ELF-1 (cell line): Measurements from ENCODE around the gene FBLN1.
A peak's percentile ranks its signal among the peaks of the same experiment; 100 is the strongest.
"Not testable (repeated sequence)": the region's sequence is repeated elsewhere in the genome, so short reads cannot be mapped to it uniquely, and the experiment has no call there.

ENCODE experiments used
- DNase-seq: peaks from one replicate; pipeline ENCODE4 v3.0.0-alpha.2; 2016; ENCODE audit warnings: low read depth, low spot score

FBLN1 gene

GRCh38 chr22:45476814-45477213 is 25.9 kb upstream of the FBLN1 start:
- no peak for DNase-seq

- no peak for DNase-seq
Measured at GRCh38 chr22:45477366-45478107, 25.1 kb upstream of the FBLN1 start.

- no peak for DNase-seq
Measured at GRCh38 chr22:45478108-45478771, 24.4 kb upstream of the FBLN1 start.

GRCh38 chr22:45480717-45481116 is 22.0 kb upstream of the FBLN1 start:
- no peak for DNase-seq

- no peak for DNase-seq
Measured at GRCh38 chr22:45481661-45482060, 21.0 kb upstream of the FBLN1 start.

GRCh38 chr22:45482169-45482568 is 20.5 kb upstream of the FBLN1 start:
- DNase-seq, result no peak

GRCh38 chr22:45483319-45483718 is 19.4 kb upstream of the FBLN1 start:
- DNase-seq, result peak; percentile 46

GRCh38 chr22:45483918-45484499 is 18.7 kb upstream of the FBLN1 start:
- no peak for DNase-seq

- DNase-seq, result no peak
Measured at GRCh38 chr22:45484742-45485141, 17.9 kb upstream of the FBLN1 start.

GRCh38 chr22:45485261-45485660 is 17.4 kb upstream of the FBLN1 start:
- no peak for DNase-seq

GRCh38 chr22:45488764-45489370 is 13.8 kb upstream of the FBLN1 start:
- no peak for DNase-seq

GRCh38 chr22:45490836-45491235 is 11.8 kb upstream of the FBLN1 start:
- DNase-seq, result no peak

- no peak for DNase-seq
Measured at GRCh38 chr22:45491841-45492240, 10.8 kb upstream of the FBLN1 start.

GRCh38 chr22:45493286-45493771 is 9.4 kb upstream of the FBLN1 start:
- DNase-seq, result no peak

GRCh38 chr22:45494306-45494705 is 8.4 kb upstream of the FBLN1 start:
- not testable (repeated sequence) for DNase-seq

- not testable (repeated sequence) for DNase-seq
Measured at GRCh38 chr22:45495616-45496015, 7.1 kb upstream of the FBLN1 start.

GRCh38 chr22:45496451-45496941 is 6.2 kb upstream of the FBLN1 start:
- DNase-seq, result peak; percentile 56

GRCh38 chr22:45497351-45498145 is 5.1 kb upstream of the FBLN1 start:
- DNase-seq, result no peak

- peak; percentile 56 for DNase-seq
Measured at GRCh38 chr22:45499746-45500145, 2.9 kb upstream of the FBLN1 start.

GRCh38 chr22:45503050-45503815 is 550 bp downstream of the FBLN1 start:
- no peak for DNase-seq
